ENCODE results near the gene KRT72.

Gene KRT72

DNA sequence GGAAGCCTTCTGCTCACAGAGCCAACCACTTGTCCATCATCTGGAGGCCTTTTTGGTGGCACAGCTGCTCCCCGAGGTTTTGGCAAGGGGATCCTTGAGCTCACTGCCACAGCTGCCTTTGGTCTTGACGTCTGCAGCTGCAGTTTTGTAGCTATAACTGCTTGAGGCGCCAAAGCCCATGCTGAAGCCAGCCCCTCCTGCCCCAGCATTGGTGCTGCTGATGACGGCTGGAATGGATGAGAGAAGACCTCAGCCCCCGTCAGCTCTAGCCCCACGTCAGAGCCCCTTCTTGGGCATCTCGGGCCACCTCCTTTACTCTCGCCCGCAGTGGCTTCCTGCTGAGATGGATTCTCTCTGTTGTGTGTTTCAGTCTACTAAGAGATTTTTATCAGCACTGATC, 15.3 kb downstream of the KRT72 start:
- in situ Hi-C loops (cut with HindIII; ENCODE audit: low pct_ligation_motif_present, low pct_unique_long_range_greater_than_20kb, low sequenced_read_pairs) = loop anchor here (25.0 kb wide), 1 partner anchor 276 kb away; no protein-coding TSS in a partner anchor
- no peak for DNase-seq

DNA sequence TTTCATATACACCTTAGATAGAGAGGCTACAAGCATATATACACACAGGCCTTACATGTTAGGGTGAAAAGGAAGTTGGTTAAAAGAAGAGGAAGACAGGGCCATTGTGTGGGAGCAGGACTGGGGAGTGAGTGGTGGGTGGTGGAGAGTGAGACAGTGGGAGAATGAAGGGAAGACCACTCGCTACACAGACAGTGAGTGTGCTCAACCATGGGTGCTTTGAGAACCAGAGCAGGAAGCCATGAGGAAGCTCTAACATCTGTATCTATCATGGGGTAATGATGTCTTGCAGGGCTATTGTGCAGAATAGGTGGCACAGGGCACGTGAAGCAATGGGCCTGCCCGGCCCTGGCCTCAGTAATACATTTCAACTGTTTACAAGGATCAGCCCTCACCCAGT, 16.2 kb downstream of the KRT72 start:
- no peak for DNase-seq
- in situ Hi-C loops (cut with HindIII; ENCODE audit: low pct_ligation_motif_present, low pct_unique_long_range_greater_than_20kb, low sequenced_read_pairs) = loop anchor here (25.0 kb wide), 1 partner anchor 277 kb away; no protein-coding TSS in a partner anchor

DNA sequence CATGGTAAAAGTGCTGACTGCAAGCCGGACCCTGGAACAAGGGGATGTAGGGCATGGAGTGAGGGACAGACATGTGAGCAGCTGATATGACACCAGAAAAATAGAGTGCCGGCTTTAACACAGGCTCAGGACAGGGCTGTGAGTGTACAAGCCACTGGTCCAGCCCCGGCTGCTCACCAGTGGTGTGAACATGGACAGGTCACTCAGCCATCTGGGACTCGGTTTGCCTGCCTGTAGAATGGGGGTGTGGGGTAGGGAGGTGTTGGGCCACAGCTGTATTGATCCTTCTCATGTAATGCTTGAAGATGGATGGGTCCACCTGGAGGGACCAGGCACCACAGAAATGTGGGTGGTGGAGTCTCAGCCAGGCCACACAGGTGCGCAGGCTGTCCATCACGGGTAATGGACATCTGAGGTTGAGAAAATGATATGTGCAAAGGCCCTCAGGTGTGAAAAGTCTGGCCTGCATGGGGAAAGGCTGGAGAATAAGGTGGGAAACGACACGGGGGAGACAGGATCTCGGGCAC, 17.0 kb downstream of the KRT72 start:
- in situ Hi-C loops (cut with HindIII; ENCODE audit: low pct_ligation_motif_present, low pct_unique_long_range_greater_than_20kb, low sequenced_read_pairs) = loop anchor here (25.0 kb wide), 1 partner anchor 278 kb away; no protein-coding TSS in a partner anchor
- DNase-seq = no peak

DNA sequence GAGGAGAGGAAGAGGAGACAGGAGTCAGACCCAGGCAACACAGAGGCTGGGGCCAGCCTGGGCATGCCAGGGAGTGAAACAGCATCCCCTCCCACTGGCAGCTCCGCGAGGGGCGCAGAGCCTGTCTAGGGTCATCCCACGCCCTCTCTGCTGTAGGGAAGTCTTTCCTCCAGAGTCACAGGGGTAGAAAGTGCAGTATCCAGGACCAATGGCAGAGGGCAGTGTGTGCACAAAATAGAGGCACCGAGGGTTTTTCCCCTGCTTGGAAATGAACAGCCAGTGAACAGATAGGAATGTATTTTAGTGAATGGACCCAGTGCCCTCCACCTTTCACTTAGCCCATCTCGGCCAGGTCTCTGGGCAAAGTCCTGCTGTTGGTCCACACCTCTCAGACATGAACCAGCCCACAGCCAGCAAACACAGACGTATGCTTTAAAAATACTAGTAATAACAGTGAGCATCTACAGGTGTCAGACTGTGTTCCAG, 18.2 kb downstream of the KRT72 start:
- in situ Hi-C loops (cut with HindIII; ENCODE audit: low pct_ligation_motif_present, low pct_unique_long_range_greater_than_20kb, low sequenced_read_pairs) = loop anchor here (25.0 kb wide), 1 partner anchor 279 kb away; no protein-coding TSS in a partner anchor
- DNase-seq = peak; percentile 73

DNA sequence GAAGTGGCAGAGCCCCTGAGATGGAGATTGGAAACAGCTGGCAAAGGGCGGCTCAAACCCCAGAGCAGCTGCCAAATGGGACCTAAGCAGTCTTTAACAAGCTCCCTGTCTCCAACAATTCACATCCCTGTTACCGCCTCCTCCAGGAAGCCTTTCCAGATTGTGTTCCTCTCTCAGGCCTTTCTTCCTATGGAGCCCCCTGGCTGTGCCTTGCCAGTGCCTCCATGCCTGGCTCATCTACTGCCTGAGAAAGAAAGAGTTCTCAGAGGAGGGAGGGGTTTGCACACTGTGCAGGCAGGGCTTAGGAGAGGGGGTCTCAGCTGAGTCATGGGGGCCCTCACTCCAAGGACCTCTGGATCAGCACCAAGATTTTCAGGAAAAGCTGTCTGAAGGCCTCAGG, 18.8 kb downstream of the KRT72 start:
- no peak for DNase-seq
- in situ Hi-C loops (cut with HindIII; ENCODE audit: low pct_ligation_motif_present, low pct_unique_long_range_greater_than_20kb, low sequenced_read_pairs) = loop anchor here (25.0 kb wide), 1 partner anchor 280 kb away; no protein-coding TSS in a partner anchor

DNA sequence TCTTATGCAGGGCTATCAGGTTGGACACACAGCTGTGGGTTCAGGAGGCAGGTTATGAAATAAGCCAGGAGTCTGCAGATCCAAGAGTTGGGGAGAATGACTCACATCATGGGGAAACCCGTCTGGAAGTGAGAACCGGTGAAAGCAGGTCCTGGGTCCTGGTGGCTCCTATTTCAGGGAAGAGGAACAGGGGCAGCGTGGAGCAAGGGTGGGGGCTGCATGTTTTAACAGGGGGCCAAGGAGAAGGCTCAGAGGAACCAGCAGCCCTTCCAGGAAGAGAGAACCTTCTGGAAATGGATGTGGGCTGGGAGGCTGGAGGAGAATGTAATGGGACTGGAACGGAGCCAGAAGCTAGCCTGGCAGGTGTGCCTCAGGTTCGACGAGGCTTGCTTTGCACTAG, 19.8 kb downstream of the KRT72 start:
- DNase-seq = no peak
- in situ Hi-C loops (cut with HindIII; ENCODE audit: low pct_ligation_motif_present, low pct_unique_long_range_greater_than_20kb, low sequenced_read_pairs) = loop anchor here (25.0 kb wide), 1 partner anchor 281 kb away; no protein-coding TSS in a partner anchor

DNA sequence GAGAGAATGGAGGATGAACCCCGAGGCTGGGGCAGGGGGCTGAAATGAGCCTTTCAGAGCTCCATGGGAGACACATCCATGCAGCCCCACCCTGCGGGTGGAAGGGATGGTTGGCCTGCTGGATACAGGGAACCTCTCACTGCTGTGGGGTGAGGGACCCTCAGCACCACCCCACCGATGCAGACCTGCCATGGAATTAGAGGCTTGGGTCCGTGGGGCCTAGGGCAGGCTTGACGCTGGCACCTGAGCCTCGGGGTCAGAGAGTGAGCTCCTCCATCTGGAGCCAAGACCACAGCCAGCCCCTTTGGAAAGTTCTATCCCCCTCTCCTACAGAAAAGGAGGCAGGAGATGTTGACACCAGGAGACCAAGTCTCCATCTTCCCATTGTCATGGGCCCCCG, 20.2 kb downstream of the KRT72 start:
- no peak for DNase-seq
- in situ Hi-C loops (cut with HindIII; ENCODE audit: low pct_ligation_motif_present, low pct_unique_long_range_greater_than_20kb, low sequenced_read_pairs) = loop anchor here (25.0 kb wide), 1 partner anchor 281 kb away; no protein-coding TSS in a partner anchor

DNA sequence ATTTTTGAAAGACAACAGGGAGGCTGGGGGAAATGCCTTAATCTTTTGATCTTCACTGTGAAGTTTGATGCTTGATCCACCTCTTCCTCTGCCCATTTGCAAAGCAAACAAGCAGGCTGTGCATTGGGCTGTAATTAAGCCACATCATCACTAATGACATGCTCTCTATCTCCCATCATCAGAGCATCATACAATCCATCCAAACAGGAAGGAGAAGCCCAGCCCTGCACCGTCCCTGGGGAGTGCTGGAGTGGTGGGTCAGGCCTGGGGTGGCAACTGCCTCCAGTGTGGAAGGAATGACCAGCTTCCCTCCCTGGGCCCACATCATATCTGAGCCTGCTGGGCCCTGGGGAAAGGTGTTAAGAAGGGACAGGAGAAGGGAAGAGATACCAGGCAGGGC, 20.8 kb downstream of the KRT72 start:
- in situ Hi-C loops (cut with HindIII; ENCODE audit: low pct_ligation_motif_present, low pct_unique_long_range_greater_than_20kb, low sequenced_read_pairs) = loop anchor here (25.0 kb wide), 1 partner anchor 282 kb away; no protein-coding TSS in a partner anchor
- no peak for DNase-seq

DNA sequence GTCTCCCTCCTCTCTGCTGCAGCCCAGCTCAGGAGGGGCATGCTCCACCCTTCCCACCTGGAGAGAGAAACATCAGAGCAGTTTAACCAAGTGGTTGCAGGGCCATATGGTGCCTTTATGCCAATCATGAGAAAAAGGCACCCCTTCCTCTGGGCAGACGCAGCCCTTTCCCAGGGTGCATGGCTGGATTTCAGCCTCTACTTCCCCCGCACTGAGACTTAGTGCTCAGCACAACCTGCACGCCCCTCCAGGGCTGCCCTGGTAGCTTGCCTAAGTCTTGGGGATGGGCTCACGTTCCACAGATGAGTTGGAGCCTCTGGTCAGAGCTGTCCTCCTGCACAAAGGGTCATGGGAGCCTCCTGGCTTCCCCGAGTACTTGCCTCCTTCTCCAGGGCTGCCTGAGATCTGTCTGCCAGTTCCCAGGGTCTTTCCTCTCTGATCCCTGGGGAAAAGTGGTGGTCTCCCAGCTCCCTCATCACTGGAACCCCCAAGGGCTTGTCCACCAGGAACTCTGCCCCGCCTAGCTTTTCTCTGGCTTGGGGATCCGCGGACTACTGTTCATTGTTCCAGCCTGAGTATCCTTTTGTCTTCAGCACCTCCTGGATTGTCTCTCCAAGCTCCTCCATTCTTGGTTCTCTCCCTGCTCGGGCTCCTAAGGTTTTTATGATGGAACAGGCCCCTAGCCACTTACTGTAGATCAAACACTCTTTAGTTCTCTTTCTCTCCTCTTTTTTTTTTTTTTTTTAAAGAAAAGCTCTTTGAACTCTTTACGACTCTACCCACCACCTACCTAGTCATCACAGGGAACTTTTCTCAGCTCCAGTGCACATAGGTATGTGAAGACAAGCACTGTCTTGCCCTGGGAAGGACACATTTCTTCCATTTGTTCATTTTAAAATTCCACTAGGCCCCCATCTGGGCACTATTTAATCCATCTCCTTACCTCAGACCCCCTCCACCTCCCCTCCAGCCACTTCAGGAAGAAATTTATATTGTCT, 21.5 kb downstream of the KRT72 start:
- DNase-seq = no peak
- in situ Hi-C loops (cut with HindIII; ENCODE audit: low pct_ligation_motif_present, low pct_unique_long_range_greater_than_20kb, low sequenced_read_pairs) = loop anchor here (25.0 kb wide), 1 partner anchor 283 kb away; no protein-coding TSS in a partner anchor

DNA sequence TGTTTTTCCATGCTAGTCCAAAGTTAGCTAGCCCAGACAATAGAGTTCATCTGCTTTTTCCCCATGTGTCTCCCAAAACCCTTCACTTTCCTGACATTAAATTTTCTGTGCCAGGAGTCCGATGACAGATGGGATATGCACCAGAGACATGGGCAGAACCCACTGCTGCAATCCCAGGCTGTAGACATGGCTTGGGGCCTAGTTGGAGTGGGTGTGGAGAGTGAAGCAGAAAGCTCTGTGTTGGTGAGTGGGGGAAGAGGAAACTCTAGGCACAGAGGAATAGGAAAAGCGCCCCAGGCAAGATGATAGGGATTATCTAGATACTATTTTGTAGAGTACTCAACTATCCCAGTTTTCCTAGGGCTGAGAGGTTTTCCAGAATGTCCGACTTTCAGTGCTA, 22.8 kb downstream of the KRT72 start:
- no peak for DNase-seq
- in situ Hi-C loops (cut with HindIII; ENCODE audit: low pct_ligation_motif_present, low pct_unique_long_range_greater_than_20kb, low sequenced_read_pairs) = loop anchor here (25.0 kb wide), 1 partner anchor 284 kb away; no protein-coding TSS in a partner anchor

DNA sequence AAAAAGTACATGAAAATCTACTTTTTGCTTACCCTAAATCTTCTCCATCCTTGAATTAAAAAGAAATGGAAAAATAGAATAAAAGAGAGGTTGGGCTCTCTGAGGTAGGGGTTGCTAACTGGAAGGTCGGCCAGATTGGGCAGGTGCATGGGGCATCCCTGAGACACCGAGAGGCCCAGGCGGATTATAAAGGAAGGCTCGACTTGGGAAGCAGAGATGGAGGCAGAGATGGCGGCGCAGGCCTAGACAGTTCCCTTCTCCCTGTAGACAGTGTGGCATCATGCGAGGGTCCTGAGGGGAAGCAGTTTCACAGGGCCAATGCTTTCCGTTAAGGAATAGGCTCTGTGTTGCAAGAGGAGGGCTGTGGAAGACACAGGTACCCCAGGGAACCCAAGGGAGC, 23.9 kb downstream of the KRT72 start:
- in situ Hi-C loops (cut with HindIII; ENCODE audit: low pct_ligation_motif_present, low pct_unique_long_range_greater_than_20kb, low sequenced_read_pairs) = loop anchor here (25.0 kb wide), 1 partner anchor 285 kb away; no protein-coding TSS in a partner anchor
- no peak for DNase-seq

DNA sequence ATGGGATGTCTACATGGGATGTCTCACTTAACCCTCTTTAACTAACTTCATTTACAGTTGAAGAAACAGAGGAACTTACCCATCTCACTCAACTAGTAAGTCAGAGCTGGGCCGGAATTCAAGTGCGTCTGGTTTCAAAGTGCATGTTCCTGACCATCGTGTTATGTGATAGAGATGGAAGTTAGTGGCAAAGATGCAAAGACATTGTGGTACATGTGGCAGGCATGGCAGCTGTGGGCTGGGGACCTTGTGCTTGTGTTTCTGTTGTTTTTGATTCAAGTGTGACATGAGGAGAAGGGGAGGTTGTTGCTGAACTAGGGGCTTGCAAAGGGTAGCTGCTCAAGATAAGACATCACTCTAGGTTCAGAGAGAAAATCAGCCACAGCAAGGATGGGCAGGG, 25.3 kb downstream of the KRT72 start:
- no peak for DNase-seq
- in situ Hi-C loops (cut with HindIII; ENCODE audit: low pct_ligation_motif_present, low pct_unique_long_range_greater_than_20kb, low sequenced_read_pairs) = loop anchor here (25.0 kb wide), 1 partner anchor 286 kb away; no protein-coding TSS in a partner anchor

DNA sequence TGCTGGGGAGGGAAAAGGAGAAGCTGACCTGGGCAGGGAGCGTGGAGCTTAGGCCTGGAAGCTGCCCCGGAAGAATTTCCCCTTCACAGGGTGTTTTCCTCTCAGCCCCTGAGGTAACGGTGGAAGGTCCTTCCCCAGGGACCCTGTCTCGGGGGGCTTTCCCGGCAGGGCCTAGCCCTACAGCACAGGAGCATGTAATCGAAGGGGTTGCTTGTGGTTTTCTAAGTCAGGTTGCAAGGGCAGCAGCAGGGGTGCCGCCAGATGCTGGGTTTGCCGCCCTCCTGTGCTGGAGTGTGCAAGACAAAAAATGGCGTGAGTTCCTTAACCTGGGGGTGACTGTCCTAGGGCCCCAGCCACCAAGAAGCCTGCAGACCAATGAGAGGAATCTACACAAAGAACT, 26.0 kb downstream of the KRT72 start:
- in situ Hi-C loops (cut with HindIII; ENCODE audit: low pct_ligation_motif_present, low pct_unique_long_range_greater_than_20kb, low sequenced_read_pairs) = loop anchor here (25.0 kb wide), 1 partner anchor 287 kb away; no protein-coding TSS in a partner anchor
- DNase-seq = no peak

DNA sequence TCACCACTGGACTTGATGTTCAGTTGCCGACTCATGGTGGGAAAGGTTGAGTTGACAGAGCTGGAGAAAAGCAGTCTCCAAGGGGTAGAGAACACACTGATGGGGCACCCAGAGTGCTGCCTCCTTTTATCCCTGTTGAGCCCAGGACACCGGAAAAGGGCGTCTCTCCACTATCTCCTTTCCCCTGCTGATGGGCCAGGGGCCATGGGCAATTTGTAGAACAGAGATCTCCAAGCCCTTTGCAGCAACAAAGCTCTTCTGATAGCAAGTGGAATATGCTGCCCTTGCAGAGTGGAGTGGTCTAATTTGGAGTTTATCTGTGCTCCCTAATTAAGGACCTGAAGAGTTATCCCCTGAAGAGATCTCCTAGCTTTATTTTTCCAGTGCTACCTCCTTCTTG, 27.5 kb downstream of the KRT72 start, which contains the start of gene KRT74:
KRT74 (minus strand) TSS at position 101 of the 400 bp plus-strand sequence; CDS start at position 35, 66 bp downstream.
- in situ Hi-C loops (cut with HindIII; ENCODE audit: low pct_ligation_motif_present, low pct_unique_long_range_greater_than_20kb, low sequenced_read_pairs) = no loop called here
- no peak for DNase-seq

DNA sequence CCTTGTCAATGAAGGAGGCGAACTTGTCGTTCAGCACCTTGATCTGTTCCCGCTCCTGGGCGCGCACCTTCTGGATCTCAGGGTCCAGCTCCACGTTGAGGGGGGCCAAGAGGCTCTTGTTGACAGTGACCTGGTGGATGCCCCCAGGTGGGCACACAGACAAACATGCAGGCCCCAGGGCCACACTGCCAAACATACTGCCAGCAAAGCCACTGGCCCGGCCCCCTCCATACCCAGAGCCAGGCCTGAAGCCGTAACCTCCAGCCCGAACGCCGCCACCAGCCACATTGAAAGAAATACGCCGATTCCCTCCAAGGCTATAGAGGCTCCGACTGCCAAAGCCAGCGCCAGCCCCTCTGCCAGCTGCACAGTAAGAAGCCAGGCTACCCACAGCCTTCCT, 28.0 kb downstream of the KRT72 start:
- DNase-seq = no peak
- in situ Hi-C loops (cut with HindIII; ENCODE audit: low pct_ligation_motif_present, low pct_unique_long_range_greater_than_20kb, low sequenced_read_pairs) = no loop called here

DNA sequence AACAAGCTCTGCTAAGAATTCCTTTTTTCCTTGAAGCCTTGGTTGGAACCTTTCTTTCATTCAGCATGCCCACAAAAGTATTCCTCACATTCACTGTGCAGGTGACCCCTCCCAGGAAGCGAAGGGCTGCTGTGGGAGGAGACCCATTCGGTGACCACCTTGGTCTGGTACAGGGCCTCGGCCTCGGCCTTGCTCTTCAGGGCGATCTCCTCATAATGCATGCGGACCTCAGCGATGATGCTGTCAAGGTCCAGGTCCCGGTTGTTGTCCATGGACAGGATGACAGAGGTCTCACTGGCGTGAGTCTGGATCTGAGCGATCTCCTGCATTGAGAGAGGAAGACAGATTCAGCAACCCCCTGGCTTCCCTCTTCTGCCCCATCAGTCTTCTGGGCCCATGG, 30.8 kb downstream of the KRT72 start:
- no peak for DNase-seq
- in situ Hi-C loops (cut with HindIII; ENCODE audit: low pct_ligation_motif_present, low pct_unique_long_range_greater_than_20kb, low sequenced_read_pairs) = no loop called here

DNA sequence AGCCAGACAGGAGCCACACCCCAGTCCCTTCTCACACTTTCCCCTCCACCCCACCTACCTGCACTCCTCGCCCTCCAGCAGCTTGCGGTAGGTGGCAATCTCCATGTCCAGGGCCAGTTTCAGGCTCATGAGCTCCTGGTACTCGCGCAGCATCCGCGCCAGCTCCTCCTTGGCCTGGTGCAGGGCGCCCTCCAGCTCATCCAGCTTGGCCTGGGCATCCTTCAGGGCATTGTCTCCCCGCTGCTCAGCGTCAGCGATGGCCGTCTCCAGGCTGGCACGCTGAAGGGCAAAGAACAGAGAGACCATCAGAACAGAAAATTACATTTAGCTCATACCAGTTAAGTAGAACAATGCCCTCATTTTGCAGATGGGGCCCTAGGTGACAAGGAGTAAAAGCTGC, 33.2 kb downstream of the KRT72 start:
- in situ Hi-C loops (cut with HindIII; ENCODE audit: low pct_ligation_motif_present, low pct_unique_long_range_greater_than_20kb, low sequenced_read_pairs) = no loop called here
- no peak for DNase-seq

DNA sequence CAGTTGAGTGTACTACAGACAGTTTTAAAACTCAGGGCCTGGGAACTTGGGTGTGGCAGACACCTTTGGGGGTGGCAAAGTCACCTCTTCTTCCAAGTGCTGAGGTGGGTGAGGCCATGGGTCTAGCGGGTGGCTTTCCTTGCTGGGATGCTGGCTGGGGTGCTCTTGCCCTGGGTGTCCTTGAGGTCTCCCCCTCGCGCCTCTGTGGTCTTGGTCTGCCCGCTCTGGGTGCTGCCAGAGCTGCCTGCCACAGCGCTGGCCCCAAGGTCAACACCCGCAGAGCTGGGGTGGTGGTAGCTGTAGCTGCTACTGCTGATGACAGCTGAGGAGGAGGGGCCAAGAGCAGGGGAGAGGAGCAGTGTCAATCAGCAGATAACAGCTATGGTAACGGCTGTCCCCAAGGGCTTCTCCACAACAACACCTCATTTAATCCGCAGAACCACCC, 34.4 kb downstream of the KRT72 start:
- no peak for DNase-seq
- in situ Hi-C loops (cut with HindIII; ENCODE audit: low pct_ligation_motif_present, low pct_unique_long_range_greater_than_20kb, low sequenced_read_pairs) = no loop called here

DNA sequence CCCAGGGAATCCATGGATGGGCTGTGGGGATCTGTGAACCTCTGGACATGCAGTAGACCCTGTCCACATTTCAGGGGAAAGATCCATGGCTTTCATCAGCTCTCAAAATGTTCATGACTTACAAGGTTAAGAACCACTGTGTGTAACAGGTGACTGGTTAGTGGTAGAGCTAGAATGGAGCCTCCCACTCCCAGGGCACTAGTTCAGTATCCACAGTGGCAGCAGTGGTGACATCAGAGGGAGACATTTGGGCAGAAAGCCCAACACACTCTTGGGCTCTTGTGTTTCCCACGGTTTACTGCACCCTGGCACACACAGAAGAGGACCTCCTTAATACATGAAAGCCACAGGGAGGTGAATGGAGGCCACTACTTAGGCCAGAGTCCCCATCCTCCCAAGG, 36.7 kb downstream of the KRT72 start:
- in situ Hi-C loops (cut with HindIII; ENCODE audit: low pct_ligation_motif_present, low pct_unique_long_range_greater_than_20kb, low sequenced_read_pairs) = no loop called here
- no peak for DNase-seq
